Myocyte (in vitro differentiated cells): ENCODE measurements around the gene TROAP. TPM values are rescaled to one million over a fixed set of nuclear protein-coding genes. Genes with fewer than 3 reads are reported as not detected.
"Not testable (repeated sequence)": the region's sequence is repeated elsewhere in the genome, so short reads cannot be mapped to it uniquely, and the experiment has no call there.

ENCODE experiments used
- DNase-seq: peaks from one replicate; pipeline ENCODE4 v3.0.0-alpha.2; 2012; ENCODE audit warnings: low read depth
- polyA plus RNA-seq: library from polyadenylated mRNA; unstranded; fragments of >200 nt; gene quantifications from one replicate; pipeline ENCODE4 v1.2.1, GENCODE V29; 2012; ENCODE audit warnings: missing spikeins
- total RNA-seq: library from RNA; depleted of rRNA; stranded (reverse); fragments of >200 nt; gene quantifications from 2 replicates; pipeline ENCODE4 v1.2.3, GENCODE V29; 2014

The TROAP gene, protein sequence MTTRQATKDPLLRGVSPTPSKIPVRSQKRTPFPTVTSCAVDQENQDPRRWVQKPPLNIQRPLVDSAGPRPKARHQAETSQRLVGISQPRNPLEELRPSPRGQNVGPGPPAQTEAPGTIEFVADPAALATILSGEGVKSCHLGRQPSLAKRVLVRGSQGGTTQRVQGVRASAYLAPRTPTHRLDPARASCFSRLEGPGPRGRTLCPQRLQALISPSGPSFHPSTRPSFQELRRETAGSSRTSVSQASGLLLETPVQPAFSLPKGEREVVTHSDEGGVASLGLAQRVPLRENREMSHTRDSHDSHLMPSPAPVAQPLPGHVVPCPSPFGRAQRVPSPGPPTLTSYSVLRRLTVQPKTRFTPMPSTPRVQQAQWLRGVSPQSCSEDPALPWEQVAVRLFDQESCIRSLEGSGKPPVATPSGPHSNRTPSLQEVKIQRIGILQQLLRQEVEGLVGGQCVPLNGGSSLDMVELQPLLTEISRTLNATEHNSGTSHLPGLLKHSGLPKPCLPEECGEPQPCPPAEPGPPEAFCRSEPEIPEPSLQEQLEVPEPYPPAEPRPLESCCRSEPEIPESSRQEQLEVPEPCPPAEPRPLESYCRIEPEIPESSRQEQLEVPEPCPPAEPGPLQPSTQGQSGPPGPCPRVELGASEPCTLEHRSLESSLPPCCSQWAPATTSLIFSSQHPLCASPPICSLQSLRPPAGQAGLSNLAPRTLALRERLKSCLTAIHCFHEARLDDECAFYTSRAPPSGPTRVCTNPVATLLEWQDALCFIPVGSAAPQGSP
- 1.1 TPM in 1 of 2 replicates, not detected in the other for total RNA-seq
- polyA plus RNA-seq: 0.25 TPM

DNA sequence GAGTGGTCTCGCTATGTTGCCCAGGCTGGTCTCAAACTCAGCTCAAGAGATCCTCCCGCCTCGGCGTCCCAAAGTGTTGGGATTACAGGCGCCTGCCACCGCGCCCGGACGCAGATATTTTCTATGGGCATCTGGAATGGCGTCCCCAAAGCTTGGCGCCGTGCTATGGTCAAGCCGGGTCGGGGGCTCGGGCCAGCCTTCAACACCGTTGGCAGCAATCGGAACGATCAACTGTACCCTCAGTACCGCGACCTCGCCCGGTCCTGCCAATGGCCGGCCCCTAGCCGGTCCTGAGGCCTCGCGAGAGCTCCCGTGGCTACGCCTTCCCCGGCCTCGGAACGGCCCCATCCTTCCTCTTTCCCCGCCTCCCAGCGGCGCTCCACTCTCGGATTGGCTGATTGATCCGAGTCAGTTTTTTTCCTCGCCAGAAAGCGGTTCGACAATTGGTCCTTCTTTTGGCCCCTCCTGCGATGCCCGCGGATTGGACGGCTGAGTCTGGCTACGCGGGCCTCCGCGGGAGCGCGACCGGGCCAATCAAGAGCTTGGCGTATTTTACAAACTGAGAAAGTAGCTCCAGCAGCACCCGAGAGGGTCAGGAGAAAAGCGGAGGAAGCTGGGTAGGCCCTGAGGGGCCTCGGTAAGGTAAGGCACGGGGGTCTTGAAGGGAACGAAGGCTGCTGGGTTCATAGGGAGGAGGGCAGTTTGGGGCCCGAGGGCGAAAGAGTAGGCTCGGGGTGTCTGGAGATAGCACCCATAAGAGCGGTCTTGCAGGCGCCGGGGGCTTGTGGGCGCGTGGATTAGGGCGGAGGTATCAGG is at the start of gene TROAP:
Gene TROAP (plus strand): TSS at position 548 of the 816 bp plus-strand sequence. CDS start 354 bp downstream, outside the sequence.
- DNase-seq: peak; percentile 100

DNA sequence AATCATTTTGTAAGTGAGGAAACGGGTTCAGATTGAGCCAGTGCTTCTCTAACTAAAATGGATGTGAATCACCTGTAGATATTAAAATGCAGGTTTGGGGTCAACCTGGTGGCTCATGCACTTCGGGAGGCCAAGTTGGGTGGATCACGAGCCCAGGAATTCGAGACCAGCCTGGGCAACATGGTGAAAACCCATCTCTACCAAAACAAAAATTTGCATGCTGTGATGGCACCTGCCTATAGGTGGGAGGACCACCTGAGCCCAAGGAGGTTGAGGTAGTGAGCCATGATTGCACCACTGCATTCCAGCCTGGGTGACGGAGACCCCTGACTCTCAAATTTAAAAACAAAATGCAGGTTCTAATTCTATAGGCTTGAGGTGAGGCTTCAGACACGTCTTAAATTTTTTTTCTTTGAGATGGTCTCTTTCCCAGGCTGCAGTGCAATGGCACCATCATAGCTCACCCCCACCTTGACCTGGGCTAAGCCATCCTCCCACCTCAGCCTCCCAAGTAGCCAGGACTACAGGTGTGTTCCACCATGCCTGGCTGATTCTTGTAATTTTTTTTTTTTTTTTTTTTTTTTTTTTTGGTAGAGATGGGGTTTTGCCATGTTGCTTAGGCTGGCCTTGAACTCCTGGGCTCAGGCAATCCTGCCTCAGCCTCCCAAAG is 49.2 kb upstream of the TROAP start:
- DNase-seq: no peak

DNA sequence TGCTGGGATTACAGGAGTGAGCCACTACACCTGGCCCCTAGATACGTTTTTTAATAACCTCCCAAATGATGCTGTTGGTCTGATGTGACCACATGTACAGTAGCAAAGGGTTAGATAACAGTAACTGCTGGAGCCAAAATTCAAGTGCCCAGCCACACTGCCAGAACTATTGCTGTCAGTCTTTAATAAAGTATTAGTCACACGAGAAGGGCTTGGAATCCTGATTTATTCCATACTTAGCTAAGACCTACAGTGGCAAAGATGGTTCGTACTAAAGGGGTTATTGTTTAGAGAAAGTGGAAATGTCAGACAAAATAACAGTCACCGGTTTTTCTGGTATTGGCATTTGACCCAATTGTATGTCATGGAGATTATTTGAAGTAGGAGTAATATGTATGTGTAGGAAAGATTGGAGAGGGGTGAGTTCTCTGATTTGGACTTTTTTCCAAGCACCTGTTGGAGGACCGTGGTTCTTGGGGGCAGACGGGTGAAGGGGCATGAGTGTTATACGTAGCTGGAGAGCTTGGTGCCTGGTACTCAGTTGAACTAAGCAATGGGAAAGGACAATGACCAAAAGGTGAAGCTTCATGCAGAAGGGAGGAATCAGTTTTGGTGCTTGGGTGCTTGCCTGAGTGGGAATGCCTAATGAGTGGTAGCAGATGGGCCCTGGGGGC is 48.5 kb upstream of the TROAP start:
- DNase-seq: peak; percentile 46

DNA sequence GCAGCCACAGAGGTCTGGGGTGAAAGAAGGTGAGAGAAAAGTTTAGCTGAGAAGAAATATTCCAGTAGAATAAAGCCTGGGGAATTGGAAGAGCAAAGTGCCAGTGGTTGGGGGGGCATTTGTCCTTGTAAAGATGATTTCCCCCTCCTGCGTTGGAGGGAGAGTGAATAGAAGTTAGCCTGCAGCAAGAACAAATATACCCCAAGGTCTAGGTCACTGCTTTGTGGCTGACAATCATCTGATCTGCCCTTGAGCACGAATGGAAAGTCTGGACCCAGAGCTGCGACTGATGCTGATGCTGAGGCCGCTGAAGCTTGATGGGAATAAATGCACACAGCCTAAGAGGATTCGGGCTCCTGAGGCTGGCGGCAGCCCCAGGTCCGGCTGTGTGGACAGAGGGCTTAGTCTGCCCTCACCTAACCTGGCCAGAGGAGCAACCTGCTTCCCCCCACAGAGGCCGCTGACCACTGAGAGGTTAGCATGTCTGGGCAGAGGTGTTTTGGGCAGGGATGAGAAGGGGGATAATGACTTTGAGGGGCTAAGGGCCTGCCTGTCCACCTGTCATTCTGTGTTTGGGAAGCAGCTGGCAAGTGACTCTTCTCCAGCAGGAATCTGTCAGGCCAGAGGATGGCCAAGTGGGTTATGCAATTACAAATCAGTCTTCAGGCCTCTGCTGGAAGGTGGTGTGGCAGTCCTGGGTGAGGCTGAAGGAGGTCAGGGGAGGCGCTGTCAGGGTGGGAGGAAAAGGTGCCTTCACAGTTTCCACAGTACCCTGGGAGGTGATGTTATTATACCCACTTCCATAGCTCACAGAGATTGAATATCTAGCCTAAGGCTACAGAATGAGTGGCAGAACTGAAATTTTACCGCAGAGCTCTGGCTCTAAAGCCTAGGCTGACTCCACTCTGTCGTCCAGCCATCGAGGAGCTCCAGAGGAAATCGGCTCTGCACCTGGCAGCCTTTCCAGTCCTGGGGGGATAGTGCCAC is 46.5 kb upstream of the TROAP start:
- peak; percentile 76 for DNase-seq

DNA sequence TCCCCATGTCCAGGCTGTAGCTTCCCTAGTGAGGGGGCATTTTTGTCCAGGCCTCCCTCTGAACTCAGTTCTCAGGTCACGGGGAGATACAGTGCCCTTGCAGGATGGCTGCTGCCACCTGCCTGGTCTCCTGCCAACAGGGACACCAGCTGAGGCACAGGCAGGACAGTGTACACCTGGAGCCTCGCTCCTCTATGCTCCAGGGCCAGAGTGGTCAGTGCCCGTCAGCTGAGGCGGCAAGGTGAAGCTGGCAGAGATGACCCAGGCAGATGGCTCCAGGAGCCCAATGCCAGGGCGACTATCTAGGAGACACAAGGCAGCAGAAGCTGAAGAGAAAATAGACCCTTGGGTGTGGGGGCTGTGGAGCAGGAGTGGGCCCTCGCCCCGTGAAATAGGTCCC is 45.6 kb upstream of the TROAP start:
- no peak for DNase-seq

DNA sequence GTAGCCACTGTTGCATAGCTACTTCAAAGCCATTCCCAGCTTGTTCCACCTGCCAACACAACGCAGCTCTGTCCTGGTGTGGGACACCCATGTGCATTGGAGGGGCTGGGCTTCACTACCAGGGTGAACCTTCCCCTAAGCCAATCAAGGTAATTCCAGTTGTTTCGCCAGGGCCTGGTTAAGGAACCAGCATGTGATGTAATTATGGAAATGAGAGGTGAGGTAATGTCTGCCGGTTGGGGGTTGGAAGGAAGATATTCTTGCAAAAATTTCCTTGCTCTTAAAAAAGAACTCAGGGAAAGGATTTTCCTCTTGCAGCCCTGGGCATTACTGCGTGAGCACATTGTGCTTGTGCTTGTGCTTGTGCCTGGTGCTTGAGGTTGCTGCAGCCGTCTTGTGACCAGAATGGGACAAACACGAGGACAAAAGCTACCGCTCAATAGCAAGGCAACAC is 43.3 kb upstream of the TROAP start:
- DNase-seq: no peak

DNA sequence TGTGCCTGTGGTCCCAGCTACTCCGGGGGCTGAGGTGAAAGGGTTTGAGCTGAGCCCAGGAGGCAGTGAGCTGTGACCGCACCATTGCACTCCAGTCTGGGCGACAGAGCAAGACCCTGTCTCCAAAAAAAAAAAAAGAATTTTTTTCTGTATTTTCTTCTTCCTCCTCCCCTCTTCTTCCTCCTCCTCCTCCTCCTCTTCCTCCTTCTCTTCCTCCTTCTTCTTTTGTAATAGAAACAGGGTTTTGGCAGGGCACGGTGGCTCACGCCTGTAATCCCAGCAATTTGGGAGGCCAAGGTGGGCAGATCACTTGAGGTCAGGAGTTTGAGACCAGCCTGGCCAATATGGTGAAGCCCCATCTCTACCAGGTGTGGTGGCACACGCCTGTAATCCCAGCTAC is 42.5 kb upstream of the TROAP start:
- not testable (repeated sequence) for DNase-seq

DNA sequence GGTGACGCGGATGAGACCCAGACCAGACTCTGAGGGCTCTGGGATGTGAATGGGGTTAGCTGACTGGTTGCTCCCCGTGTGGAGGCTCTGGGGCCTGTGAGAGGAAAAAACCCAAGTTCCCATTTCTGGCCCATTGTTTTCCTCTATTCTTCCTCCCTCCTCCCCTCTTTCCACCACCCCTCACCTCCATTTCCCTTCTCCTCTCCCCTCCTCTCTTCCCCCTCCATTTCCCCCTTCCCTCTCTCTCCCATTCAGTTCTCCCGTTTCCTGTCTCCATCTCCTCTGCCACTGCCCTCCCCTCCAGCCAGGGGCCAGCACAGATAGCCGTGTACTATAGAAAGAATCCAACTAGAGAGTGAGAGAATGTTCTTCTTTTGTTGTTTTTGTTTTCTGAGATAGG is 40.8 kb upstream of the TROAP start:
- DNase-seq: no peak

DNA sequence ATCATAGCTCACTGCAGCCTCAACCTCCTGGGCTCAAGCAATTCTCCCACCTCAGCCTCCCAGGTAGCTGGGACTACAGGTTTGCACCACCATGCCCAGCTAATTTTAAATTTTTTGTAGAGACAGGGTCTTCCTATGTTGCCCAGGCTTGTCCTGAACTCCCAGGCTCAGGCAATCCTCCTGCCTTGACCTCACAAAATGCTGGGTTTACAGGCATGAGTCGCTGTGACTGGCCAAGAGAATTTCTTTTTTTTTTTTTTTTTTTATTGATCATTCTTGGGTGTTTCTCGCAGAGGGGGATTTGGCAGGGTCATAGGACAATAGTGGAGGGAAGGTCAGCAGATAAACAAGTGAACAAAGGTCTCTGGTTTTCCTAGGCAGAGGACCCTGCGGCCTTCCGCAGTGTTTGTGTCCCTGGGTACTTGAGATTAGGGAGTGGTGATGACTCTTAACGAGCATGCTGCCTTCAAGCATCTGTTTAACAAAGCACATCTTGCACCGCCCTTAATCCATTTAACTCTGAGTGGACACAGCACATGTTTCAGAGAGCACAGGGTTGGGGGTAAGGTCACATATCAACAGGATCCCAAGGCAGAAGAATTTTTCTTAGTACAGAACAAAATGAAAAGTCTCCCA is 40.2 kb upstream of the TROAP start:
- DNase-seq: not testable (repeated sequence)

DNA sequence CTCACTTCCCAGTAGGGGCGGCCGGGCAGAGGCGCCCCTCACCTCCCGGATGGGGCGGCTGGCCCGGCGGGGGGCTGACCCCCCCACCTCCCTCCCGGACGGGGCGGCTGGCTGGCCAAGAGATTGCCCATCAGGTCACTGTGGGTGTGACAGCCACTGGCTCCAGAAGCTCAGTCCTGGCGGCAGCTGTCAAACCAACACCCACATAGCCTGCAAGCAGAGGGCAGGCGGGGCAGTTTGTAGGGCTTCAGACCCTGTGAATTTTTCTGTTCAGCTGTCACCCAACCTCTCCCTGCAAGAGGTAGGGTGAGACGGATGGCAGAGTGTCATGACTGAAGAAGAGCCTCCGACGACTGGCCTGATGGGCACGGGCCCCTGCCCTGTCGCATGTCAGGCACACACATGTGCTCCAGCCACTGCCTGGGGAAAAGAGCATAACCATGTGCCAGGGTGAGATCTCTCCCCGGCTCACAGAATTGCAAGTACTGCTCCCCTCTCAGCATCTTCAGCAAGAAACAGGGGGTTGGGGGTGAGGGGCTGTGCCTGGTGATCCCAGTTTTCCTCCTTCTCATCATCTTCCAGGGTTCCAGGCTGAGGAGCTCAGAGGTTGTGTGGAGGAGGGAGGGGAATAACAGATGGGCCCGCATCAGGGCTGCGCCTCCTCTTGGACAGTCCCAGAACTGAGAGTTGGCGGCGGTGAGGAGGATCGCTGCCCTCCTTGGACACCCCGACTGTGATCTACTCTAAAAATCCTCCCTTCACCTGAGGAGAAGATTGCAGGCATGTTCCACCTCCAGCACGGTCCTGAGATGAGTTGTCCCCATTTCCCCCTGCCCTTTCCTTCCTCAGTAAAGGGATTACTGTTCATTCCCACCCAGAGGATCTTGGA is 39.3 kb upstream of the TROAP start:
- DNase-seq: peak; percentile 94

DNA sequence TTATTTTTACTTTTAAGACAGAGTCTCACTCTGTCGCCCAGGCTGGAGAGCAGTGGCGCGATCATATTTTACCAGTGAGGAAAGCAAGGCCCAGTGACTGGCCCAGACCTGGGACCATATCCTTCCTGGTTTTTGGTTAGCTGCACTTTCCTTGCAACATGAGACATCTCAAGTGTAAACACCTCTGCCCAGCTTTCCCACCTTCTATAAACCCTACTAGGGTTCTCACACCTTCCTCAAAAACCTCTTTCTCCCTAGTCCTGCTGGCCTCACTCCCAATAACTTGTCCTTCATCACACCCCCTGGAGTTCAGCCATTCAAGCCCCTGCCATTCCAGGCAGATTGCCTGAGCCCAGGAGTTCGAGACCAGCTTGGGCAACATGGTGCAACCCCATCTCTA is 38.4 kb upstream of the TROAP start:
- no peak for DNase-seq

DNA sequence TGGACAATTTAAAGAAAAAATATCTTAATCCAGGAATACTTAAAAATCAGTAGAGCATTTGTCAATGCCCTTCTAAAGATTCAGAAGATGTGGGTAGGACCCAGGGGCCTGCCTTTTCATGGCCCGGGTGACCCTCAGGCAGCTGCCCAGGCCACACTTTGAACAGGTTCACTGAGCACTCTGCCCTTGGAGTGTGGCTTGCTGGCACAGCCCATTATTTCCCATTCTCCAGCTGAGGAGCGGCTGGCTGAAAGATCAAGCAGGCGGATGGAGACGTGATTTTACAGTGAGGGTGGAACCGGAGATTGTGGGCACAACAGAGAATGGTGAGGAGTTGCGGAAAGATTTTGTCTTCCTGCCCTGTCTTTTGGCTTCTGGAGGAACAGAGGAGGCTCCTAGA is 35.2 kb upstream of the TROAP start:
- peak; percentile 71 for DNase-seq

DNA sequence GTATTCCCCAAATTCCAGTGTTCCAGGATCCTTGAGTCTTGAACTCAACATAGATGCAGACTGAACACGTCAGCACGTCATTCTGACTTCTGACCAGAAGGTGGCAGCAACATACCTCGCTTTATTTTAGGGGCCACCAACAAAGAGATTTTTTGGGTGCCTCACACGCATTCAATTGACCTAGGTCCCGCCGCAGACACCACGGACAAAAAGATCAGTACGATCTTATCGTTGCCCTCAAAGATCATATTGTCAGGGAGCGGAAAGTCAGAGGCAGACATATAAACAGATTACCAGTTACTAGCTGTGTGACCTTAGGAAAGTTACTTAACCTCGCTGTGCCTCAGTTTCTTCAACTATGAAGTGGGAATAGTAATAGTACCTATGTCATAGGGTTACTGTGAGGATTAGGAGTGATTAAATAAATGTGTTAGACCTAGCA is 34.6 kb upstream of the TROAP start:
- peak; percentile 78 for DNase-seq

DNA sequence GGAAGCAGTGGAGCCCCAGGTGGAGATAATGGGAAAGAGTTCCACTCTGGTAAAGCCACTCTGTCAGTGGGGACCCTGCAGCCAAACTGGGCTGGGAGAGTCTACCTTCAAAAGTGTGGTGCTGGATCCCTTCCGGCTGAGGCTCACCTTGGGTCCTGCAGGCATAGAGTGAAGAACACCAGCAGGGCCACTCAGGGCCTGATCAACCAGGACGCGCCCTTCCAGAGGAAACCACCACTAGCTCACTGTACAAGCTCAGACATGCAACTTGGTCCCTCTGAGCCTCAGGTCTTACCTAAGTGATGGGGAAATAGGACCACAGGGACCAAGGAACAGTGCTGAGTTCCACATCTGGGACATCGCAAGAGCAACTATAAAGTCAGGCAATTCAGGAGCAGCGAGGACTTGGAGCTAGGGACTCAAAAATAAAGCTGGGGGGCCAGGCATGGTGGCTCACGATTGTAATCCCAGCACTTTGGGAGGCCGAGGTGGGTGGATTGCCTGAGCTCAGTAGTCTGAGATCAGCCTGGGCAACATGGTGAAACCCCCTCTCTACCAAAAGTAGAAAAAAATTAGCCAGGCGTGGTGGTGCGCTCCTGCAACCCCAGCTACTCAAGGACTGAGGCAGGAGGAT is 34.0 kb upstream of the TROAP start:
- DNase-seq: no peak

DNA sequence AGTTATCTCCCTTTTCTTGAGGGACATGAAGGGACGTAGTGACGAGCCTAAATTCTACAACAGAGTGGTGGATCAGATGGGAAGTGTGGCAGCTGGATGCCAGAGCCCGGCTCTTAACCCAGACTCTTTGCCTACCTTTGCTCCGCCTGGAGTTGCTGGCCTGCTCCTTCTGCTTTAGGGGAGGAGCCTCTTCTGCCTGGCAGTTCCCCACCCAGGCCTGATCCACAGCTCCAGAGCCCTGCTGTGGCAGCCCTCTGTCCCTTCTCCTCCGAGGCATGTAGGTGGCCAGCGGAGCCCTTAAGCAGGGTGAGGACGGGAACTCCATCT is 30.4 kb upstream of the TROAP start:
- no peak for DNase-seq

DNA sequence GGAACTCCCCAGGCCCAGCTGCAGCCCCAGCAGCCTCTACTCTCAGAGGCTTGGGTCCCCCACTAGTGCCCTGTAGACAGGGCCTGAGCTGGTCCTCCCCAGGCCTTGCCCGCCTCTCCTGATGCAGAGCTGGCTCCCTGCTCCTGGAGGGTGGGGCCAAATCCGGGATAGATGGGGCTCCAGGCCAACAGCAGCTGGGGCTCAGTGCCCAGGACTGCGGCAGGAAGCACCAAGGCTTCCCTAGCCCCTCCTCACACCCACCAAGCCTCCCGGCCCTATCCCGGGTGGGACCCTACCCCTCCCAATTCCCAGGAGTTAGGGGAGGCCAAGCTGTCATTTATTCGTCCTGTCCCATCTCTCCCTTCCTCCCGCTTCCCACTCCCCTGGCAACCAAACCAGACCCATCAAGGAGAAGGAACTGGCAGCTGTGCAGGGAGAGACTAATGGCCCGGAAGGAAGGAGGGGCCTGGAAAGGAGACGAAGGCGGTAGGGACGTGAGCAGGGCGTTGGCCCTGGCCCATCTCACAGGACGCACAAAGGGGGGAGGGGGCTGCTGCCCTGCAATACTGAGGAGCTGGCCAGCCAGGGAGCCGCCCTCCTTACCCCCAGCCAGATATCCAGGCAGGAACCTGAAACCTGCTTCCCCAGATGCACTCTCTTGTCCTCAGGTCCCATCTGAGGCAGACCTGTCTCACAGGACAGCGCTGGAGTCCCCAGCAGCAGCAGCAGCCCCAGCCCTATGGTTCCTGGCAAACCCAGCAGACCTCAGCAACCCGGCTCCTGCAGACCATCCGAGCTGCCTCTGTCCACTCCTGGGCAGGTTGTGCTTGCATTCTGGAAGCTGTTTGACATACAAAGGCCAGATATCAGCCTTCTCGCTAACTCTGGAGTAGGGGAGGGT is 29.7 kb upstream of the TROAP start:
- DNase-seq: no peak
